ENCODE measurements around the gene CERCAM.
"Not testable (repeated sequence)": the region's sequence is repeated elsewhere in the genome, so short reads cannot be mapped to it uniquely, and the experiment has no call there.

Gene CERCAM

GRCh38 chr9:128393145-128393775 lies 27.4 kb upstream of the CERCAM start:
- no peak for DNase-seq

- no peak for DNase-seq
Measured at GRCh38 chr9:128393970-128394369, 26.7 kb upstream of the CERCAM start.

GRCh38 chr9:128394379-128395168 lies 26.1 kb upstream of the CERCAM start:
- no peak for DNase-seq

- peak; percentile 81 to 85 for DNase-seq
Measured at GRCh38 chr9:128396970-128397613, 23.6 kb upstream of the CERCAM start.

- no peak for DNase-seq
Measured at GRCh38 chr9:128397831-128398230, 22.8 kb upstream of the CERCAM start.

- DNase-seq, result no peak
Measured at GRCh38 chr9:128399861-128400260, 20.8 kb upstream of the CERCAM start.

- no peak for DNase-seq
Measured at GRCh38 chr9:128404560-128404959, 16.1 kb upstream of the CERCAM start.

GRCh38 chr9:128405077-128405779 lies 15.4 kb upstream of the CERCAM start:
- DNase-seq, result no peak

GRCh38 chr9:128405780-128406171 lies 14.9 kb upstream of the CERCAM start:
- DNase-seq, result no peak

GRCh38 chr9:128406848-128407391 lies 13.7 kb upstream of the CERCAM start:
- no peak for DNase-seq

- no peak for DNase-seq
Measured at GRCh38 chr9:128408963-128409431, 11.7 kb upstream of the CERCAM start.

- DNase-seq, result no peak
Measured at GRCh38 chr9:128409450-128409849, 11.2 kb upstream of the CERCAM start.

GRCh38 chr9:128409978-128410377 lies 10.7 kb upstream of the CERCAM start:
- peak; percentile 13 to 16 for DNase-seq

- DNase-seq, result no peak
Measured at GRCh38 chr9:128411364-128412119, 9.1 kb upstream of the CERCAM start.

- DNase-seq, result peak; percentile 52 to 57
Measured at GRCh38 chr9:128412120-128412790, 8.4 kb upstream of the CERCAM start.

- DNase-seq, result not testable (repeated sequence)
Measured at GRCh38 chr9:128413728-128414127, 6.9 kb upstream of the CERCAM start.

GRCh38 chr9:128414461-128414860 lies 6.2 kb upstream of the CERCAM start:
- no peak for DNase-seq

- no peak for DNase-seq
Measured at GRCh38 chr9:128415281-128415680, 5.4 kb upstream of the CERCAM start.

- DNase-seq, result no peak
Measured at GRCh38 chr9:128416014-128416413, 4.6 kb upstream of the CERCAM start.

GRCh38 chr9:128416432-128417019 lies 4.1 kb upstream of the CERCAM start:
- DNase-seq, result no peak
